Left ventricle myocardium inferior (tissue), 1 donor: Measurements from ENCODE around the gene CNN3. TPM values are rescaled to one million over a fixed set of nuclear protein-coding genes. Genes with fewer than 3 reads are reported as not detected.

Experiments
- DNase-seq: peaks from one replicate; pipeline ENCODE4 v3.0.0-alpha.2; 2020
- H3K27ac ChIP-seq: fragments of 200-600 bp; replicated peaks from 2 replicates; pipeline ENCODE4 v1.8.0; 2021
- H3K27me3 ChIP-seq: fragments of 200-600 bp; 2 replicates; pipeline ENCODE4 v1.8.0; 2021; ENCODE audit warnings: low read depth
- H3K36me3 ChIP-seq: fragments of 200-600 bp; 2 replicates; pipeline ENCODE4 v1.8.0; 2021
- H3K4me1 ChIP-seq: fragments of 200-600 bp; 2 replicates; pipeline ENCODE4 v1.8.0; 2021
- H3K4me3 ChIP-seq: fragments of 200-600 bp; 2 replicates; pipeline ENCODE4 v1.8.0; 2021; ENCODE audit warnings: mild to moderate bottlenecking, moderate library complexity
- H3K9me3 ChIP-seq: fragments of 200-600 bp; replicated peaks from 2 replicates; pipeline ENCODE4 v1.8.0; 2021
- intact Hi-C: fragments of 100-400 bp; cut with micrococcal nuclease; formaldehyde crosslinking; loops from one replicate; pipeline ENCODE4 v1.11.0; 2022
- total RNA-seq: library from RNA; stranded (reverse); fragmentation: NEBNext Ultra II Directional; extraction: Animal tissue kit (Norgen Biotek cat#: 25700); gene quantifications from one replicate; pipeline ENCODE4 v1.2.1, GENCODE V29; 2021
- TF ChIP-seq, protein P1 (sequence below): fragments of 200-600 bp; IDR thresholded peaks from 2 replicates; pipeline ENCODE4 v1.8.0; 2021; ENCODE audit warnings: antibody characterized with exemption, mild to moderate bottlenecking, borderline replicate concordance
- donor health status: DM: no; HTN: yes; CAD: no; lungs with severe emphysema.

The CNN3 gene
- total RNA-seq, 1 donor from 2014 or later, result 67.9 TPM

DNA sequence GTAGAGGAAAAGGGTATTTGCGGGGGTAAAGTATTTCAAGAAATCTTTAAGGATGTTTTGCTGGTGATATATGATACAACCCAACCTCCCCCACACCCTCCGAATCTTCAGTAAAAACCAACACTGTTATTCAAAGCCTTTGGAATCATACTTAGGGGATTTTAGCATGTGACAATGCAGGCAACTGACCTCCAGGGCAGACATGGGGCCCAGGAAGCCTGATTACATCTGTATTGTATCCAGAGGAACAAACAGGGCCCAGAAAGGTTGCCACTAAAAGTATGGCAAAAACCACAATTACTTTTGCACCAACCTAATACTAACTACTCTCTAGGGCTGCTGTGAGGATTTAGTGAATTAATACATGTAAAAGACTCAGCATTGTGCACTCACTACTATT lies 43.9 kb upstream of the CNN3 start:
- TF ChIP-seq, protein P1, sequence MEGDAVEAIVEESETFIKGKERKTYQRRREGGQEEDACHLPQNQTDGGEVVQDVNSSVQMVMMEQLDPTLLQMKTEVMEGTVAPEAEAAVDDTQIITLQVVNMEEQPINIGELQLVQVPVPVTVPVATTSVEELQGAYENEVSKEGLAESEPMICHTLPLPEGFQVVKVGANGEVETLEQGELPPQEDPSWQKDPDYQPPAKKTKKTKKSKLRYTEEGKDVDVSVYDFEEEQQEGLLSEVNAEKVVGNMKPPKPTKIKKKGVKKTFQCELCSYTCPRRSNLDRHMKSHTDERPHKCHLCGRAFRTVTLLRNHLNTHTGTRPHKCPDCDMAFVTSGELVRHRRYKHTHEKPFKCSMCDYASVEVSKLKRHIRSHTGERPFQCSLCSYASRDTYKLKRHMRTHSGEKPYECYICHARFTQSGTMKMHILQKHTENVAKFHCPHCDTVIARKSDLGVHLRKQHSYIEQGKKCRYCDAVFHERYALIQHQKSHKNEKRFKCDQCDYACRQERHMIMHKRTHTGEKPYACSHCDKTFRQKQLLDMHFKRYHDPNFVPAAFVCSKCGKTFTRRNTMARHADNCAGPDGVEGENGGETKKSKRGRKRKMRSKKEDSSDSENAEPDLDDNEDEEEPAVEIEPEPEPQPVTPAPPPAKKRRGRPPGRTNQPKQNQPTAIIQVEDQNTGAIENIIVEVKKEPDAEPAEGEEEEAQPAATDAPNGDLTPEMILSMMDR, result no peak
- Histone ChIP-seq H3K4me3 (no peak overlapping the region), H3K27me3 (no peaks in the 10 kb centered on the region), H3K36me3 (no peaks in the 10 kb centered on the region), H3K4me1 (peaks cover 36% of the 10 kb centered on the region), H3K9me3 (no peaks in the 10 kb centered on the region), H3K27ac (peak overlapping the region; percentile 75)
- intact Hi-C loops, result no loop called here
- DNase-seq, result no peak

DNA sequence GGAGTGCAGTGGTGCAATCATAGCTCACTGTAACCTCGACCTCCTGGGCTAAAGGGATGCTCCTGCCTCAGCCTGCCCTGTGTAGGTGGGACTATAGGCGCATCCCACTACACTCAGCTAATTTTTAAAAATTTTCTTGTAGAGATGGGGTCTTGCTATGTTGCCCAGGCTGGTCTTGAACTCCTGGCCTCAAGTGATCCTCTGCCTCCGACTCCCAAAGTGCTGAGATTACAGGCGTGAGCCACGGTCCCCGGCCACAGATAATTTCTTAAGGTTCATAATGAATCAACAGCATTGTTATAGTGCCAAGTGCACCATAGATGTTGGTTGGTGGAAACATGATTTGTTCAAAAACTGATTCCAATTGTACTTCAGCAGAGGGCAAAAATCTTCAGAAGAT lies 42.2 kb upstream of the CNN3 start:
- H3K27ac ChIP-seq, result no peak overlapping the region
- H3K4me1 ChIP-seq, result peaks cover 30% of the 10 kb centered on the region
- intact Hi-C loops, result no loop called here
- DNase-seq, result no peak
- no peaks in the 10 kb centered on the region for H3K36me3 ChIP-seq
- no peaks in the 10 kb centered on the region for H3K9me3 ChIP-seq
- TF ChIP-seq, protein P1, result no peak
- no peaks in the 10 kb centered on the region for H3K27me3 ChIP-seq
- no peak overlapping the region for H3K4me3 ChIP-seq

DNA sequence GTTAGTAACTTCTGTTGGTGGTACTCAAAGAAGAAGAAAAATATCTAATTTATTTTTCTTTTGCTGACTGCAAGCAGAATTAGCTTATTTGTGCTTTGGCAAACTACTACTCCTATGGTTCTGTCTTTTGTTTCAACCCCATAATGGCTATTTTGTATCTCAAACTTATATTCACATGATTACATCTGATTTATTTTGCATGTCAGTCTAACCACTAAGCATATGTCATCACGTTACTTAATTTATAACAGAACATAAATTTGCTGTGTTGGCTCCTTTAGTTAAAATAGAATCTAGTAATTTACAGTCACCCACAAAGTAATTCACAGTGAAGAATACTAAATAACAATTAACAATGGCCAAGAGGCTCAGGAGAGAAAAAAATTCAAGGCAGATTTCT lies 39.1 kb upstream of the CNN3 start:
- intact Hi-C loops, result no loop called here
- Histone ChIP-seq H3K4me3 (no peak overlapping the region), H3K9me3 (no peaks in the 10 kb centered on the region), H3K4me1 (peaks cover 27% of the 10 kb centered on the region), H3K27ac (no peak overlapping the region), H3K36me3 (no peaks in the 10 kb centered on the region), H3K27me3 (no peaks in the 10 kb centered on the region)
- TF ChIP-seq, protein P1, result no peak
- no peak for DNase-seq

DNA sequence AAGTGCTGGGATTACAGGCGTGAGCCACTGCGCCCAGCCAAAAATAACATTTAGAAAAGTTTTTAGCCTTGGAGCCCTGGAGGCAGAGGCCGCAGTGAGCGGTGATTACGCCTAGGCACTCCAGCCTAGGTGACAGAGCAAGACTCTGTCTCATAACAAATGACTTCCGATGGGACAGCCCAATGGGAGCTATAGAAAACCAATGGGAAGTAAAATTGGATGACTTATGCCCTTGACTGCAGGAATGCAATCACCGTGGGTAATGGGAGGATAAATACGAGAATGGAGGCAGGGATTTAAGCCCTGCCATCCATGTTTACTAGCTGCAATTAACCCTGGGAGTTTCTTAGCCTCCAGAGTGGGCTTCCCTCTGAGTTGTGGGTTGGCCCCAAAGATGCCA lies 37.0 kb upstream of the CNN3 start:
- intact Hi-C loops, result no loop called here
- H3K27ac ChIP-seq, result no peak overlapping the region
- no peaks in the 10 kb centered on the region for H3K36me3 ChIP-seq
- TF ChIP-seq, protein P1, result no peak
- no peak overlapping the region for H3K4me3 ChIP-seq
- peaks cover 20% of the 10 kb centered on the region for H3K4me1 ChIP-seq
- no peaks in the 10 kb centered on the region for H3K9me3 ChIP-seq
- DNase-seq, result no peak
- H3K27me3 ChIP-seq, result no peaks in the 10 kb centered on the region

DNA sequence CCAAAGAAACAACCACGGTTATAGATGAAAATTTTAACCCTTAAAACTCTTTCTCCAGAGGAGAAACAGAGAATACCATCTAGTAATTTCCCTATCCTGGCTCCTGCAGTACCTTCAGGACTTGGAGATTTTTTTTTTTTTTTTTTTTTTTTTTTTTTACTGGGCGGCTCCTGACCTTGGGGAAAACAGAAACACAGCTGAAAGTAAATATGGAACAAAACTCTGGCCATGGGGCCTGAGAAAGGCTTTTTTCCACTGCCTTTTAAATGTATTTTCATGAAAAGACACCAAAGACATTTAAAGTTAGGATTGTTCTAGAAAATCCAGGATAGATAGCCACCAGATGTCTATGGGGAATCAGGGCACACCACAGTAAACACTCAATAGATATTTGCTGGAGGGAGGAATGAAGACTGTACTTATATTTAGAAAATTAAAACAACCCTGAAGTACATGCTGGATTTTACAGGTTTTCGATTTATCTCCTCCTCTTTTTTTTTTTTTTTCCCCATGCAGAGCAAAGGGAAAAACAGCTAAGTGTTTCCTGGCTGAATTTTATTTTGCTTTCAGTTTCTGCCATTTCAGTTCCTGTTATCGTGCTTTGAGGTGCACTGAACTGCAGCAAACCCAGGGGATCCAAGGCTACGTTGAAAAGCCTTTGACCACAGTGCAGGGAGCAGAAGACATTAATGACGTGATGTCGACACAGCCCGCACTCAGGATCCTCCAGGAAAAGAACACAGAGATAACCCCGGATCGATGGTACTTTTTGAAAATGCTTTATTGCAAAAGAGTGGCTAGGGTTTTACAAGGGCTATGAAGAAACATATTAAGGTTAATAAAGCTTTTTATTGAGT lies 35.7 kb upstream of the CNN3 start:
- intact Hi-C loops, result no loop called here
- Histone ChIP-seq H3K27me3 (no peaks in the 10 kb centered on the region), H3K4me1 (peaks cover 20% of the 10 kb centered on the region), H3K9me3 (no peaks in the 10 kb centered on the region), H3K36me3 (no peaks in the 10 kb centered on the region), H3K27ac (peak overlapping the region; percentile 88), H3K4me3 (peak overlapping the region; percentile 60)
- DNase-seq, result no peak
- TF ChIP-seq, protein P1, result no peak
